CD14-positive monocyte (primary cell): Measurements from ENCODE around the gene SDK1. TPM values are rescaled to one million over a fixed set of nuclear protein-coding genes. Genes with fewer than 3 reads are reported as not detected.

Experiments
- DNase-seq, 3 donors: peaks; one replicate each; pipeline ENCODE4 v3.0.0-alpha.2; 2011 to 2022
- H2AFZ ChIP-seq: 2 replicates; pipeline ENCODE4 v1.6.0; 2012; ENCODE audit warnings: mild to moderate bottlenecking, low read depth, low read length, inconsistent platforms; ENCODE audit not compliant: insufficient read depth, poor library complexity, severe bottlenecking
- H3K27ac ChIP-seq, 2 donors: 1 replicate in 1 of 2; 2 replicates in 1 of 2; pipeline ENCODE4 v1.5.1; 2012 to 2013; ENCODE audit warnings: low read length in 2 of 2, control low read depth in 1 of 2, inconsistent platforms in 1 of 2, low read depth in 1 of 2, mild to moderate bottlenecking in 1 of 2
- H3K27me3 ChIP-seq, 2 donors: one replicate each; pipeline versions ENCODE4 v1.6.0 to v1.6.1; 2011 to 2013; ENCODE audit warnings: low read length in 2 of 2; ENCODE audit not compliant: control insufficient read depth in 2 of 2, insufficient read depth in 2 of 2
- H3K36me3 ChIP-seq, 2 donors: replicated peaks in 1 of 2; 1 replicate in 1 of 2; 2 replicates in 1 of 2; pipeline versions ENCODE4 v1.5.1 to v1.6.1; 2012 to 2013; ENCODE audit warnings: low read length in 2 of 2, control low read depth in 1 of 2, inconsistent platforms in 1 of 2, mild to moderate bottlenecking in 1 of 2; ENCODE audit not compliant: insufficient read depth in 2 of 2, control insufficient read depth in 1 of 2
- H3K4me1 ChIP-seq, 2 donors: 1 replicate in 1 of 2; 2 replicates in 1 of 2; pipeline versions ENCODE4 v1.5.1 to v1.6.1; 2012 to 2013; ENCODE audit warnings: low read length in 2 of 2, control low read depth in 1 of 2, inconsistent platforms in 1 of 2, mild to moderate bottlenecking in 1 of 2, moderate library complexity in 1 of 2; ENCODE audit not compliant: insufficient read depth in 2 of 2, control insufficient read depth in 1 of 2
- H3K4me2 ChIP-seq: replicated peaks from 2 replicates; pipeline ENCODE3; 2012; ENCODE audit warnings: low read length, moderate library complexity, mild to moderate bottlenecking; ENCODE audit not compliant: poor library complexity, severe bottlenecking; ENCODE audit errors: extremely low read depth
- H3K4me3 ChIP-seq, 3 experiments: fragments of 200-600 bp in 1 of 3; sonication (generic) in 1 of 3; replicated peaks in 1 of 3; 1 replicate in 2 of 3; 2 replicates in 1 of 3; pipeline ENCODE4 v1.5.1; 2011 to 2013; ENCODE audit warnings: low read length in 3 of 3, mild to moderate bottlenecking in 3 of 3, control low read depth in 2 of 3, low read depth in 2 of 3, inconsistent platforms in 1 of 3, moderate library complexity in 1 of 3
- H3K79me2 ChIP-seq: 2 replicates; pipeline ENCODE4 v1.6.0; 2012; ENCODE audit warnings: mild to moderate bottlenecking, control low read depth, inconsistent platforms, low read length, moderate library complexity; ENCODE audit not compliant: insufficient read depth
- H3K9ac ChIP-seq: 2 replicates; pipeline ENCODE4 v1.6.0; 2017; ENCODE audit warnings: low read length, mild to moderate bottlenecking; ENCODE audit not compliant: insufficient read depth, poor library complexity, severe bottlenecking
- H3K9me3 ChIP-seq, 2 donors: replicated peaks in 1 of 2; 1 replicate in 1 of 2; 2 replicates in 1 of 2; pipeline versions ENCODE4 v1.5.1 to v1.6.1; 2012 to 2013; ENCODE audit warnings: low read length in 2 of 2, control low read depth in 1 of 2; ENCODE audit not compliant: control insufficient read depth in 1 of 2, insufficient read depth in 1 of 2
- H4K20me1 ChIP-seq: 2 replicates; pipeline ENCODE4 v1.6.0; 2012; ENCODE audit warnings: mild to moderate bottlenecking, low read length, control low read depth, moderate library complexity; ENCODE audit not compliant: insufficient read depth
- H3K27ac Mint-ChIP-seq, 7 donors: one replicate each; pipeline ENCODE4 v1.8.0; 2020; ENCODE audit warnings: mild to moderate bottlenecking in 7 of 7, mixed read lengths in 7 of 7, moderate library complexity in 6 of 7, inconsistent platforms in 2 of 7
- H3K27me3 Mint-ChIP-seq, 3 donors: one replicate each; pipeline ENCODE4 v1.8.0; 2021 to 2022; ENCODE audit warnings: low read depth in 3 of 3, mild to moderate bottlenecking in 3 of 3, mixed read lengths in 3 of 3, moderate library complexity in 3 of 3, inconsistent platforms in 1 of 3
- H3K36me3 Mint-ChIP-seq, 2 donors: one replicate each; pipeline ENCODE4 v1.8.0; 2020; ENCODE audit warnings: mixed read lengths in 2 of 2, inconsistent platforms in 1 of 2, mild to moderate bottlenecking in 1 of 2
- H3K4me1 Mint-ChIP-seq: one replicate; pipeline ENCODE4 v1.8.0; 2020; ENCODE audit warnings: mild to moderate bottlenecking, mixed read lengths
- H3K4me3 Mint-ChIP-seq, 2 donors: one replicate each; pipeline ENCODE4 v1.8.0; 2020; ENCODE audit warnings: mild to moderate bottlenecking in 2 of 2, mixed read lengths in 2 of 2, moderate library complexity in 1 of 2
- H3K9me3 Mint-ChIP-seq, 7 donors: one replicate each; pipeline ENCODE4 v1.8.0; 2020 to 2022; ENCODE audit warnings: mixed read lengths in 7 of 7, mild to moderate bottlenecking in 6 of 7, moderate library complexity in 6 of 7, inconsistent platforms in 2 of 7
- CTCF ChIP-seq: fragments of 200-600 bp; IDR thresholded peaks from one replicate; pipeline ENCODE4 v1.8.0; 2022; ENCODE audit warnings: antibody characterized with exemption, mild to moderate bottlenecking
- WGBS: methylation state at CpG from one replicate; pipeline ENCODE4 v1.1.5; 2013; ENCODE audit warnings: missing lambda C conversion rate; ENCODE audit not compliant: insufficient coverage; 5-methylcytosine and 5-hydroxymethylcytosine counted together
- intact Hi-C, 2 donors: fragments of 100-400 bp; cut with micrococcal nuclease; formaldehyde crosslinking; loops; one replicate each; pipeline versions ENCODE4 v1.15.0 to v1.15.1; 2023
- polyA plus RNA-seq, 3 donors: library from polyadenylated mRNA; depleted of rRNA in 1 of 3; unstranded in 2 of 3; stranded (reverse) in 1 of 3; fragments of 300-500 nt in 2 of 3; fragments of >200 nt in 1 of 3; fragmentation: Illumina TruSeq in 2 of 3; gene quantifications; 1 replicate in 2 of 3; 2 replicates in 1 of 3; pipeline ENCODE4 v1.2.3, GENCODE V29; 2012 to 2021

The SDK1 gene
- polyA plus RNA-seq, 3 donors = 0.01 TPM; not detected in 2

GRCh38 chr7:3805151-3805550, 504.1 kb downstream of the SDK1 start:
- H3K4me1 ChIP-seq = no peaks in the 10 kb centered on the region
- H3K9ac ChIP-seq = no peak overlapping the region
- no peak for TF ChIP-seq CTCF
- no peak overlapping the region for H3K4me3 ChIP-seq
- DNase-seq = no peak
- no peak overlapping the region for H2AFZ ChIP-seq
- H3K27ac ChIP-seq = no peak overlapping the region
- Mint-ChIP-seq H3K36me3 (no peaks in the 10 kb centered on the region), H3K27me3 (no peaks in the 10 kb centered on the region), H3K27ac (no peak overlapping the region), H3K4me3 (no peak overlapping the region), H3K9me3 (peaks cover 2 to 23% (median 6%) of the 10 kb centered on the region in 7 donors), H3K4me1 (no peaks in the 10 kb centered on the region)
- no peaks in the 10 kb centered on the region for H4K20me1 ChIP-seq
- H3K4me2 ChIP-seq = no peak overlapping the region
- intact Hi-C loops = no loop called here
- H3K79me2 ChIP-seq = no peaks in the 10 kb centered on the region
- H3K9me3 ChIP-seq = peaks cover 8 to 18% of the 10 kb centered on the region in 2 donors
- no peaks in the 10 kb centered on the region for H3K36me3 ChIP-seq
- no peaks in the 10 kb centered on the region for H3K27me3 ChIP-seq
- WGBS = 33% methylated on average over 1 of the region's 3 CpGs

GRCh38 chr7:3806516-3806915, 505.5 kb downstream of the SDK1 start:
- no peaks in the 10 kb centered on the region for H4K20me1 ChIP-seq
- H3K4me2 ChIP-seq = no peak overlapping the region
- H2AFZ ChIP-seq = no peak overlapping the region
- H3K27ac ChIP-seq = no peak overlapping the region
- no peak overlapping the region for H3K9ac ChIP-seq
- no peaks in the 10 kb centered on the region for H3K36me3 ChIP-seq
- Mint-ChIP-seq H3K36me3 (no peaks in the 10 kb centered on the region), H3K27me3 (no peaks in the 10 kb centered on the region), H3K9me3 (peaks cover 2 to 30% (median 8%) of the 10 kb centered on the region in 7 donors), H3K4me1 (no peaks in the 10 kb centered on the region), H3K27ac (no peak overlapping the region), H3K4me3 (no peak overlapping the region)
- intact Hi-C loops = no loop called here
- no peaks in the 10 kb centered on the region for H3K79me2 ChIP-seq
- 100% methylated on average over 3 of the region's 8 CpGs for WGBS
- no peak for TF ChIP-seq CTCF
- no peak for DNase-seq
- no peaks in the 10 kb centered on the region for H3K4me1 ChIP-seq
- H3K4me3 ChIP-seq = no peak overlapping the region
- H3K9me3 ChIP-seq = peaks cover 16 to 18% of the 10 kb centered on the region in 2 donors
- H3K27me3 ChIP-seq = no peaks in the 10 kb centered on the region
